NT2/D1 (cell line): ENCODE measurements around the gene TGFBR3.
"Not testable (repeated sequence)": the region's sequence is repeated elsewhere in the genome, so short reads cannot be mapped to it uniquely, and the experiment has no call there.

Experiments used
- DNase-seq: peaks from one replicate; pipeline ENCODE4 v3.0.0-alpha.2; 2011; ENCODE audit warnings: low read depth, low spot score
- H3K27me3 ChIP-seq: 2 replicates; pipeline ENCODE4 v1.6.0; 2011; ENCODE audit warnings: mild to moderate bottlenecking; ENCODE audit not compliant: insufficient read length, insufficient read depth
- H3K36me3 ChIP-seq: 2 replicates; pipeline ENCODE4 v1.6.1; 2011; ENCODE audit warnings: mild to moderate bottlenecking, low read length, mixed read lengths; ENCODE audit not compliant: insufficient read depth, insufficient read length
- H3K4me1 ChIP-seq: 2 replicates; pipeline ENCODE4 v1.5.1; 2011; ENCODE audit not compliant: insufficient read depth, insufficient read length
- H3K4me3 ChIP-seq: 2 replicates; pipeline ENCODE4 v1.5.1; 2011; ENCODE audit warnings: low read depth; ENCODE audit not compliant: insufficient read length
- H3K9ac ChIP-seq: 2 replicates; pipeline ENCODE4 v1.6.0; 2011; ENCODE audit warnings: low read depth; ENCODE audit not compliant: insufficient read length
- H3K9me3 ChIP-seq: 2 replicates; pipeline ENCODE4 v1.5.1; 2011; ENCODE audit warnings: mild to moderate bottlenecking, low read length; ENCODE audit not compliant: insufficient read depth
- SUZ12 ChIP-seq: IDR thresholded peaks from 2 replicates; pipeline ENCODE4 v1.6.1; 2011; ENCODE audit not compliant: insufficient read length, insufficient read depth; ENCODE audit errors: extremely low read depth
- YY1 ChIP-seq: IDR thresholded peaks from 2 replicates; pipeline ENCODE4 v1.6.1; 2011; ENCODE audit not compliant: insufficient read length, insufficient read depth
- ZNF274 ChIP-seq: IDR thresholded peaks from 2 replicates; pipeline ENCODE4 v1.6.1; 2011; ENCODE audit warnings: mild to moderate bottlenecking, low read depth, low read length

The TGFBR3 gene

GRCh38 chr1:91862120-91862519 lies 23.8 kb downstream of the TGFBR3 start:
- no peaks in the 10 kb centered on the region for H3K27me3 ChIP-seq

GRCh38 chr1:91857557-91858239 lies 28.3 kb downstream of the TGFBR3 start:
- Histone ChIP-seq H3K4me3 (no peak overlapping the region), H3K36me3 (no peaks in the 10 kb centered on the region), H3K27me3 (no peaks in the 10 kb centered on the region), H3K9ac (no peak overlapping the region), H3K4me1 (no peaks in the 10 kb centered on the region), H3K9me3 (no peaks in the 10 kb centered on the region)
- DNase-seq: no peak
- TF ChIP-seq SUZ12 (no peak), YY1 (no peak), ZNF274 (no peak)

More at GRCh38 chr1:91862120-91862519, 23.8 kb downstream of the TGFBR3 start:
- Histone ChIP-seq H3K4me1 (no peaks in the 10 kb centered on the region), H3K9ac (no peak overlapping the region), H3K36me3 (no peaks in the 10 kb centered on the region), H3K9me3 (no peaks in the 10 kb centered on the region), H3K4me3 (no peak overlapping the region)
- TF ChIP-seq ZNF274 (no peak), YY1 (no peak), SUZ12 (no peak)
- DNase-seq: no peak

GRCh38 chr1:91856996-91857395 lies 29.0 kb downstream of the TGFBR3 start:
- no peaks in the 10 kb centered on the region for H3K36me3 ChIP-seq
- TF ChIP-seq ZNF274 (no peak), YY1 (no peak), SUZ12 (no peak)
- DNase-seq: no peak
- H3K9ac ChIP-seq: no peak overlapping the region
- H3K27me3 ChIP-seq: no peaks in the 10 kb centered on the region
- no peaks in the 10 kb centered on the region for H3K9me3 ChIP-seq
- no peak overlapping the region for H3K4me3 ChIP-seq
- H3K4me1 ChIP-seq: no peaks in the 10 kb centered on the region

GRCh38 chr1:91854852-91855534 lies 31.0 kb downstream of the TGFBR3 start:
- DNase-seq: no peak
- Histone ChIP-seq H3K9me3 (no peaks in the 10 kb centered on the region), H3K4me3 (no peak overlapping the region), H3K36me3 (no peaks in the 10 kb centered on the region), H3K9ac (no peak overlapping the region), H3K4me1 (no peaks in the 10 kb centered on the region), H3K27me3 (no peaks in the 10 kb centered on the region)
- TF ChIP-seq SUZ12 (no peak), ZNF274 (no peak), YY1 (no peak)

- Histone ChIP-seq H3K9me3 (no peaks in the 10 kb centered on the region), H3K4me1 (no peaks in the 10 kb centered on the region), H3K27me3 (no peaks in the 10 kb centered on the region), H3K4me3 (no peak overlapping the region), H3K36me3 (no peaks in the 10 kb centered on the region), H3K9ac (no peak overlapping the region)
- TF ChIP-seq SUZ12 (no peak), ZNF274 (no peak), YY1 (no peak)
- no peak for DNase-seq
These were observed 32.6 kb downstream of the TGFBR3 start for GRCh38 chr1:91853397-91853796.

- H3K9me3 ChIP-seq, H3K9ac ChIP-seq, DNase-seq, H3K27me3 ChIP-seq, H3K4me1 ChIP-seq, H3K36me3 ChIP-seq, H3K4me3 ChIP-seq: not testable (repeated sequence)
These were observed 33.9 kb downstream of the TGFBR3 start for GRCh38 chr1:91852011-91852410.

- Histone ChIP-seq H3K9me3 (no peaks in the 10 kb centered on the region), H3K4me1 (no peaks in the 10 kb centered on the region), H3K27me3 (no peaks in the 10 kb centered on the region), H3K4me3 (no peak overlapping the region), H3K9ac (no peak overlapping the region), H3K36me3 (no peaks in the 10 kb centered on the region)
- TF ChIP-seq YY1 (no peak), ZNF274 (no peak), SUZ12 (no peak)
- DNase-seq: no peak
These were observed 34.6 kb downstream of the TGFBR3 start for GRCh38 chr1:91851130-91852010.
